ENCODE results near the gene LYPD6. TPM values are rescaled to one million over a fixed set of nuclear protein-coding genes. Genes with fewer than 3 reads are reported as not detected.

The LYPD6 gene
- total RNA-seq, 2 experiments from 2014 or later, result not detected

GRCh38 chr2:149355716-149356422 lies 25.5 kb downstream of the LYPD6 start:
- ChIA-PET POLR2A (no interaction called here), CTCF (no interaction called here)
- DNase-seq, result no peak
- intact Hi-C loops (cut with micrococcal nuclease), result no loop called here
- H3K9me3 Mint-ChIP-seq, result no peaks in the 10 kb centered on the region
- H3K27me3 Mint-ChIP-seq, result peaks cover 3% of the 10 kb centered on the region
- no peaks in the 10 kb centered on the region for H3K36me3 Mint-ChIP-seq
- no peak overlapping the region for H3K4me3 Mint-ChIP-seq
- no peak overlapping the region for H3K27ac Mint-ChIP-seq
- peaks cover 1% of the 10 kb centered on the region for H3K4me1 Mint-ChIP-seq (ENCODE audit: low read depth)

DNA sequence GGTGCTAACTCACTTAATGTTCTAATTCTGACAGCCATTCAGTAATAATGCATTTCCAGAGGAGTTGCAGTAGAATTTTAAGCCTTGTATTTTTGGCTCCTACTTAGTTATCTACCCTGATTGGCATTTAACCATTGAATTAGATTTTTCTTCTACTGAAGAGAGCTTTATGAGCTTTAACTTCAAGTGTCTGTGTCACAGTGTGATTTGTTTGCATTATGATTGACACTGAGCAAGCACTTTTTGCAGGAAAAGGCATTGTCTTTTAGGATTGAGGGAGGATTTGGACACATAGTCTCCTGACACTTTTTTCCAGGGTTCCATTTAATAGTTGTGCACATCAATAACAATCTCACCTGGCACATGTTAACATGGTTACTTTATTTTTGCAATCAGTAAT lies 26.7 kb downstream of the LYPD6 start:
- intact Hi-C loops (cut with micrococcal nuclease), result no loop called here
- DNase-seq, result no peak
- CTCF ChIA-PET, result no interaction called here
- Mint-ChIP-seq H3K27me3 (peaks cover 3% of the 10 kb centered on the region), H3K36me3 (no peaks in the 10 kb centered on the region), H3K27ac (no peak overlapping the region), H3K4me3 (no peak overlapping the region), H3K4me1 (ENCODE audit: low read depth) (peaks cover 1% of the 10 kb centered on the region), H3K9me3 (no peaks in the 10 kb centered on the region)
- POLR2A ChIA-PET, result no interaction called here

GRCh38 chr2:149360106-149360505 lies 29.7 kb downstream of the LYPD6 start:
- peaks cover 8% of the 10 kb centered on the region for H3K27me3 Mint-ChIP-seq
- intact Hi-C loops (cut with micrococcal nuclease), result no loop called here
- no peak overlapping the region for H3K4me3 Mint-ChIP-seq
- H3K27ac Mint-ChIP-seq, result no peak overlapping the region
- POLR2A ChIA-PET, result no interaction called here
- H3K9me3 Mint-ChIP-seq, result no peaks in the 10 kb centered on the region
- DNase-seq, result no peak
- CTCF ChIA-PET, result no interaction called here
- H3K36me3 Mint-ChIP-seq, result no peaks in the 10 kb centered on the region
- H3K4me1 Mint-ChIP-seq (ENCODE audit: low read depth), result peaks cover 1% of the 10 kb centered on the region

DNA sequence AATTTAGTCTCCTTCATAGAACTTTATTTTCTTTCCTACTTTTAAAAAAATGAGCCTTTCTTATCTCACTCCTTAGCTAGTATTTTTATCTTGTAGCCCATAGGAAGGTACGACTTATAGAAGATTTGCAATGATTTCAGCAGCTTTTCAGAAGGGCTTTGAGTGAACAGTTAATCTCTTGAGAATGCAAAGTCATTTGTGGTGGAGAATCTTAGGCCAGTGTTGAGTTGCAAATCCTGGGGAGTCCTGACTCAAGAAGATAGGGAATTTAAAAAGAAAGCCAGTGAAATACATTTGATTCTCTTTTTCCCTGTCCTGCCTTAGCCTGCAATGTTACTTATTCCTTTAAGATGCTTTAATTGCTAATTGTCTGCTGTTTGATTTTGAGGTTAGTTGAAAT lies 33.6 kb downstream of the LYPD6 start:
- H3K9me3 Mint-ChIP-seq, result no peaks in the 10 kb centered on the region
- H3K27me3 Mint-ChIP-seq, result peaks cover 15% of the 10 kb centered on the region
- CTCF ChIA-PET, result no interaction called here
- no peaks in the 10 kb centered on the region for H3K36me3 Mint-ChIP-seq
- DNase-seq, result no peak
- intact Hi-C loops (cut with micrococcal nuclease), result no loop called here
- POLR2A ChIA-PET, result no interaction called here
- H3K4me1 Mint-ChIP-seq (ENCODE audit: low read depth), result peaks cover 1% of the 10 kb centered on the region
- H3K27ac Mint-ChIP-seq, result no peak overlapping the region
- H3K4me3 Mint-ChIP-seq, result no peak overlapping the region

GRCh38 chr2:149364839-149365238 lies 34.5 kb downstream of the LYPD6 start:
- no peak overlapping the region for H3K27ac Mint-ChIP-seq
- DNase-seq, result no peak
- H3K4me3 Mint-ChIP-seq, result no peak overlapping the region
- H3K4me1 Mint-ChIP-seq (ENCODE audit: low read depth), result peaks cover 1% of the 10 kb centered on the region
- intact Hi-C loops (cut with micrococcal nuclease), result no loop called here
- CTCF ChIA-PET, result no interaction called here
- peaks cover 19% of the 10 kb centered on the region for H3K27me3 Mint-ChIP-seq
- no peaks in the 10 kb centered on the region for H3K36me3 Mint-ChIP-seq
- POLR2A ChIA-PET, result no interaction called here
- no peaks in the 10 kb centered on the region for H3K9me3 Mint-ChIP-seq

DNA sequence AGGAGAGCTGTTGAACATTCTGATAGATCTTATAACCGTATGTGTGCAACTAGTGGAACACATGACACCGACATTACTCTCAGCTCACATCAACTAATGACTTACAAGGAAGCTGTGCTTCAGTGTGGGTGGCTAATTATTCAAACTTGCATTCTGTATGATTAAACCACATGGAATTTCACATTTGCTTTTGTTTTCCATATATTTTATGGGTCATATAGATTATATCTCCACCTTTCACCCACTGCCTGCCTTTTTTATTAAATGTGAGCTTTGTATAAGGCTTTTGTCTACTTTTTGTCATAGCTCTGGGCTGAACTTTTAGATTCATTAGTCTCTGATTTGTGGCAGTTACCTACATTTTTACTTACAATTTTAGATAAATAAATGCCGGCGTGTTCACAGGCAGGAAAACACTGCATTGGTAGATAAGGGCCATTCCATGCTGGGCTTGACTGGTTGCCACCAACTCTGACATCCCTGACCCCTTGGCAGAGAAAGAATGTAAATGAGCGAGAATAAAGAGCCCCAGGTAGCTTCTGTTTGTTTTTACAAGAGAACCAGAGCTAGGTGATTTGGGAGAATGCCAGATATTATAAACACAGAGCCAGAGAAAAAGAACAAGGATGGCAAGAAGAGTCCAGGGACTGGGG lies 35.7 kb downstream of the LYPD6 start:
- Mint-ChIP-seq H3K27me3 (peaks cover 19% of the 10 kb centered on the region), H3K27ac (no peak overlapping the region), H3K4me3 (no peak overlapping the region), H3K36me3 (no peaks in the 10 kb centered on the region), H3K4me1 (ENCODE audit: low read depth) (no peaks in the 10 kb centered on the region), H3K9me3 (no peaks in the 10 kb centered on the region)
- intact Hi-C loops (cut with micrococcal nuclease), result no loop called here
- DNase-seq, result no peak
- POLR2A ChIA-PET, result no interaction called here
- CTCF ChIA-PET, result no interaction called here

- CTCF ChIA-PET, result interaction anchor here (1.0 kb wide), 1 partner anchor 353 kb away, joined by 4 read pairs; no protein-coding TSS in a partner anchor
- intact Hi-C loops (cut with micrococcal nuclease), result no loop called here
- Mint-ChIP-seq H3K36me3 (no peaks in the 10 kb centered on the region), H3K4me3 (no peak overlapping the region), H3K9me3 (no peaks in the 10 kb centered on the region), H3K27me3 (peaks cover 19% of the 10 kb centered on the region), H3K27ac (no peak overlapping the region), H3K4me1 (ENCODE audit: low read depth) (no peaks in the 10 kb centered on the region)
- POLR2A ChIA-PET, result no interaction called here
- no peak for DNase-seq
These were observed 39.8 kb downstream of the LYPD6 start for GRCh38 chr2:149370061-149370775.

GRCh38 chr2:149371476-149371875 lies 41.1 kb downstream of the LYPD6 start:
- Mint-ChIP-seq H3K4me1 (ENCODE audit: low read depth) (no peaks in the 10 kb centered on the region), H3K4me3 (no peak overlapping the region), H3K27me3 (peaks cover 19% of the 10 kb centered on the region), H3K9me3 (no peaks in the 10 kb centered on the region), H3K36me3 (no peaks in the 10 kb centered on the region), H3K27ac (no peak overlapping the region)
- ChIA-PET POLR2A (no interaction called here), CTCF (interaction anchor here (1.0 kb wide), 1 partner anchor 354 kb away, joined by 4 read pairs; no protein-coding TSS in a partner anchor)
- intact Hi-C loops (cut with micrococcal nuclease), result no loop called here
- DNase-seq, result no peak

GRCh38 chr2:149375801-149376361 lies 45.5 kb downstream of the LYPD6 start:
- intact Hi-C loops (cut with micrococcal nuclease), result no loop called here
- peaks cover 6% of the 10 kb centered on the region for H3K27me3 Mint-ChIP-seq
- H3K36me3 Mint-ChIP-seq, result no peaks in the 10 kb centered on the region
- ChIA-PET CTCF (no interaction called here), POLR2A (interaction anchor here (0.6 kb wide), 1 partner anchor 867 kb away, joined by 3 read pairs; no protein-coding TSS in a partner anchor)
- H3K9me3 Mint-ChIP-seq, result no peaks in the 10 kb centered on the region
- DNase-seq, result no peak
- no peak overlapping the region for H3K4me3 Mint-ChIP-seq
- no peaks in the 10 kb centered on the region for H3K4me1 Mint-ChIP-seq (ENCODE audit: low read depth)
- H3K27ac Mint-ChIP-seq, result no peak overlapping the region

- ChIA-PET POLR2A (no interaction called here), CTCF (interaction anchor here (1.0 kb wide), 1 partner anchor 65 kb away, joined by 3 read pairs; no protein-coding TSS in a partner anchor)
- Mint-ChIP-seq H3K27me3 (peaks cover 4% of the 10 kb centered on the region), H3K9me3 (no peaks in the 10 kb centered on the region), H3K4me1 (ENCODE audit: low read depth) (no peaks in the 10 kb centered on the region), H3K27ac (no peak overlapping the region), H3K4me3 (no peak overlapping the region), H3K36me3 (no peaks in the 10 kb centered on the region)
- DNase-seq, result no peak
- intact Hi-C loops (cut with micrococcal nuclease), result no loop called here
These were observed 49.8 kb downstream of the LYPD6 start for GRCh38 chr2:149380205-149380604.

DNA sequence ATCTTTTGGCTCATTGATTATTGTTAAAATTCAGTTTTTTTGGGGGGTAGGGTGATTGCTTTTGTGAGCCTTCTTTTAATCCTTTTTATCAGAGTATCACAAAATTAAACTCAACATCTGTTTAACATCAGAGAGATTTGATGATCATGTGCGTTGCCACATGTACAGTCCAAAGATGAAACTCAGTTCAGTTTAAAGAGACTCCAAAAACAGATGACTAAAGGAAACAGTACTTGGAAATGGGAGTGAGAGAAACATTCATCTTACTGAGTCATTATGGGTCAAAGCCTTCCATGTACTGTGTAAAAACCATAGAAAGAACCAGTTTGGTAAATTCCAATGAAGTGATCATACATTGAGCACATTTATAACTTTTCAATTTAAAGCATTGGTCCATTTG lies 53.0 kb downstream of the LYPD6 start:
- ChIA-PET POLR2A (no interaction called here), CTCF (no interaction called here)
- intact Hi-C loops (cut with micrococcal nuclease), result no loop called here
- DNase-seq, result no peak
- H3K27me3 Mint-ChIP-seq, result peaks cover 6% of the 10 kb centered on the region
- no peaks in the 10 kb centered on the region for H3K36me3 Mint-ChIP-seq
- no peaks in the 10 kb centered on the region for H3K4me1 Mint-ChIP-seq (ENCODE audit: low read depth)
- H3K4me3 Mint-ChIP-seq, result no peak overlapping the region
- H3K27ac Mint-ChIP-seq, result no peak overlapping the region
- H3K9me3 Mint-ChIP-seq, result no peaks in the 10 kb centered on the region

GRCh38 chr2:149385350-149385749 lies 55.0 kb downstream of the LYPD6 start:
- intact Hi-C loops (cut with micrococcal nuclease), result no loop called here
- ChIA-PET CTCF (no interaction called here), POLR2A (no interaction called here)
- no peaks in the 10 kb centered on the region for H3K9me3 Mint-ChIP-seq
- no peak overlapping the region for H3K4me3 Mint-ChIP-seq
- no peak for DNase-seq
- no peak overlapping the region for H3K27ac Mint-ChIP-seq
- no peaks in the 10 kb centered on the region for H3K4me1 Mint-ChIP-seq (ENCODE audit: low read depth)
- H3K27me3 Mint-ChIP-seq, result peaks cover 6% of the 10 kb centered on the region
- no peaks in the 10 kb centered on the region for H3K36me3 Mint-ChIP-seq

Data from activated CD4-positive, alpha-beta memory T cell treated with anti-CD3 and anti-CD28 coated beads for 36 hours (primary cell).